ENCODE data around the gene CD44. TPM values are rescaled to one million over a fixed set of nuclear protein-coding genes. Genes with fewer than 3 reads are reported as not detected.

The CD44 gene
- polyA plus RNA-seq, 1 of the 3 experiments (the other 2 are of a cell fraction): 457 TPM

- TF ChIP-seq TEAD4 (IDR thresholded peaks at IDR 0.05; ENCODE audit: borderline replicate concordance, insufficient read depth) (0 out of 2 replicates have a peak, but pooled peaks have one; percentile 58), YY1 (IDR thresholded peaks at IDR 0.05; ENCODE audit: low read depth) (0 out of 2 replicates have a peak, but pooled peaks have one; percentile 30), EP300 (IDR thresholded peaks at IDR 0.05; ENCODE audit: borderline replicate concordance in 1 of 2, low read depth in 1 of 2, low read length in 1 of 2) (peak in 1 of 2 experiments; percentile 92; a peak in 2 of 4 replicates), GATA2 (CRISPR knock-in tag; IDR thresholded peaks at IDR 0.05) (no peak), CTCF (IDR thresholded peaks at IDR 0.05) (no peak), FOSL2 (IDR thresholded peaks at IDR 0.05; ENCODE audit: borderline replicate concordance, low read depth) (peak; percentile 82; the same call in 1 of the 2 replicates), SIN3A (IDR thresholded peaks at IDR 0.05; ENCODE audit: borderline replicate concordance, low read depth, low read length) (no peak), JUND (IDR thresholded peaks at IDR 0.05) (peak; percentile 76), POLR2AphosphoS5 (IDR thresholded peaks at IDR 0.05; ENCODE audit: low read depth, low read length) (peak; percentile 56; the same call in 1 of the 2 replicates), RFX5 (IDR thresholded peaks at IDR 0.05; ENCODE audit: low read length) (no peak)
Measured at GRCh38 chr11:35111161-35112055, 27.6 kb upstream of the CD44 start (continued).

- no peaks in the 10 kb centered on the region for H3K27me3 ChIP-seq (ENCODE audit: insufficient read depth)
- no peak overlapping the region for H2AFZ ChIP-seq (ENCODE audit: low read depth)
- H3K9me2 ChIP-seq: no peaks in the 10 kb centered on the region
- ChIA-PET POLR2A (no interaction called here), CTCF (no interaction called here)
- peaks cover 4 to 19% of the 10 kb centered on the region in 2 experiments; a peak in 3 of 4 replicates for H3K4me1 ChIP-seq (ENCODE audit: control insufficient read depth in 1 of 2, insufficient read depth in 2 of 2, low read depth in 1 of 2, low read length in 1 of 2)
- peak overlapping the region; percentile 66 for H3K4me2 ChIP-seq
- H3K4me3 ChIP-seq (ENCODE audit: low read depth in 2 of 2, low read length in 1 of 2): no peak overlapping the region
- peaks cover 6% of the 10 kb centered on the region for H3F3A ChIP-seq (replicated peaks; ENCODE audit: insufficient read depth)
- no peaks in the 10 kb centered on the region for H3K79me2 ChIP-seq (ENCODE audit: insufficient read depth)
- no peaks in the 10 kb centered on the region for H4K20me1 ChIP-seq (ENCODE audit: insufficient read depth)
- WGBS (ENCODE audit: low lambda C conversion rate): 83% methylated on average over 13 of the region's 13 CpGs
- H3K36me3 ChIP-seq (replicated peaks in 1 of 2; ENCODE audit: control insufficient read depth in 1 of 2, insufficient read depth in 2 of 2, low read length in 1 of 2): no peaks in the 10 kb centered on the region
- no peaks in the 10 kb centered on the region for H3K9me3 ChIP-seq
- no peak overlapping the region for H3K9ac ChIP-seq
- TF ChIP-seq IRF3 (IDR thresholded peaks at IDR 0.05; ENCODE audit: low read depth, low read length): no peak
- H3K27ac ChIP-seq (ENCODE audit: low read depth in 2 of 2, low read length in 1 of 2): peak overlapping the region in 1 of 2 experiments; percentile 83; a peak in 2 of 4 replicates
- no peak for DNase-seq
Measured at GRCh38 chr11:35112056-35112845, 26.7 kb upstream of the CD44 start.
